Astrocyte (in vitro differentiated cells and primary cell): Measurements from ENCODE around the gene RNF5. TPM values are rescaled to one million over a fixed set of nuclear protein-coding genes. Genes with fewer than 3 reads are reported as not detected.

Source experiments
- DNase-seq: peaks from one replicate; pipeline ENCODE4 v3.0.0-alpha.2; 2010; ENCODE audit warnings: low read depth
- FAIRE-seq: peaks from 2 replicates; lab custom pipeline; 2011; peaks lifted over from hg19 to GRCh38; lab: Jason Lieb, UNC
- H2AFZ ChIP-seq: 2 replicates; pipeline ENCODE4 v1.6.0; 2012; ENCODE audit warnings: low read depth, low read length, inconsistent platforms
- H3K27ac ChIP-seq: 2 replicates; pipeline ENCODE4 v1.5.1; 2011; ENCODE audit warnings: low read depth, low read length, inconsistent platforms
- H3K27me3 ChIP-seq: 2 replicates; pipeline ENCODE4 v1.6.0; 2011; ENCODE audit warnings: low read length, inconsistent platforms; ENCODE audit not compliant: insufficient read depth
- H3K36me3 ChIP-seq: 2 replicates; pipeline ENCODE4 v1.5.1; 2011; ENCODE audit warnings: low read length, inconsistent platforms; ENCODE audit not compliant: insufficient read depth
- H3K4me1 ChIP-seq: 2 replicates; pipeline ENCODE4 v1.5.1; 2011; ENCODE audit warnings: low read length, inconsistent platforms; ENCODE audit not compliant: insufficient read depth
- H3K4me2 ChIP-seq: 2 replicates; pipeline ENCODE4 v1.6.0; 2012; ENCODE audit warnings: low read length, inconsistent platforms
- H3K4me3 ChIP-seq: 2 replicates; pipeline ENCODE4 v1.5.1; 2011; ENCODE audit warnings: low read depth, mild to moderate bottlenecking, low read length, inconsistent platforms; ENCODE audit not compliant: insufficient read depth
- H3K79me2 ChIP-seq: 2 replicates; pipeline ENCODE4 v1.6.0; 2012; ENCODE audit warnings: mild to moderate bottlenecking, low read length, inconsistent platforms; ENCODE audit not compliant: insufficient read depth
- H3K9ac ChIP-seq: 2 replicates; pipeline ENCODE4 v1.6.0; 2012; ENCODE audit warnings: mild to moderate bottlenecking, low read length, inconsistent platforms
- H3K9me3 ChIP-seq: 2 replicates; pipeline ENCODE4 v1.5.1; 2012; ENCODE audit warnings: low read depth, mild to moderate bottlenecking, low read length, inconsistent platforms; ENCODE audit not compliant: insufficient read depth
- H4K20me1 ChIP-seq: 2 replicates; pipeline ENCODE4 v1.6.0; 2012; ENCODE audit warnings: low read length, inconsistent platforms; ENCODE audit not compliant: insufficient read depth
- H3K27ac Mint-ChIP-seq: one replicate; pipeline ENCODE4 v1.8.0; 2021; ENCODE audit warnings: mild to moderate bottlenecking, mixed read lengths; ENCODE audit not compliant: unreplicated experiment
- H3K27me3 Mint-ChIP-seq: one replicate; pipeline ENCODE4 v1.8.0; 2021; ENCODE audit warnings: low read depth, mixed read lengths; ENCODE audit not compliant: unreplicated experiment
- H3K36me3 Mint-ChIP-seq: one replicate; pipeline ENCODE4 v1.8.0; 2021; ENCODE audit warnings: low read depth, mixed read lengths; ENCODE audit not compliant: unreplicated experiment
- H3K4me1 Mint-ChIP-seq: one replicate; pipeline ENCODE4 v1.8.0; 2021; ENCODE audit warnings: low read depth, mixed read lengths; ENCODE audit not compliant: unreplicated experiment
- H3K4me3 Mint-ChIP-seq: one replicate; pipeline ENCODE4 v1.8.0; 2021; ENCODE audit warnings: mild to moderate bottlenecking, moderate library complexity, mixed read lengths; ENCODE audit not compliant: unreplicated experiment
- H3K9me3 Mint-ChIP-seq: one replicate; pipeline ENCODE4 v1.8.0; 2021; ENCODE audit warnings: mild to moderate bottlenecking, mixed read lengths; ENCODE audit not compliant: unreplicated experiment
- EZH2 ChIP-seq: IDR thresholded peaks from 2 replicates; pipeline ENCODE4 v1.6.1; 2012; ENCODE audit warnings: mild to moderate bottlenecking, low read length, inconsistent platforms; ENCODE audit not compliant: insufficient read depth
- total RNA-seq: library from RNA; stranded (reverse); gene quantifications from 2 replicates; pipeline ENCODE4 v1.2.1, GENCODE V29; 2021
- TF ChIP-seq, protein P1 (sequence below): IDR thresholded peaks from 2 replicates; pipeline ENCODE4 v1.5.1; 2011; ENCODE audit warnings: low read depth, mild to moderate bottlenecking, inconsistent platforms, low read length, moderate library complexity; ENCODE audit not compliant: insufficient read depth

The RNF5 gene
- total RNA-seq, 1 donor from 2014 or later, result 59.0 TPM

DNA sequence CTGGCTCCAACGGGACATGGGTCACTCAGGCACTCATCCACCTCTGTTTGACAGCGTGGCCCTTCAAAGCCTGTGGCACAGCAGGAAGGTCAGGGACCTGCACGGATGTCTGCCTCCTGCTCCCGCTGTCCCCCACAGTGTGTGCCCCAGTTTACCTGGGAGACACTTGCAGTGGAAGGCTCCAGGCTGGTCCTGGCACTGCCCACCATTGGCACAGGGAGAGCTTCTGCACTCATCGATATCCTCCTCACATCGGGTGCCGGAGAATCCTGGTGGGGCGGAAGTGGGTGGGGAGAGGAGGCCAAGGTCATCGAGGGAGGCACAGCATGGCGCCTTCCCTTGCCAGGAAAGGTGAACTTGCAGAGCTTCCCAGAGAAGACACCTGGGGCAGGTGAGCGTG lies 38.8 kb downstream of the RNF5 start:
- Histone ChIP-seq H3K4me1 (no peaks in the 10 kb centered on the region), H2AFZ (no peak overlapping the region), H3K4me3 (no peak overlapping the region), H3K9me3 (no peaks in the 10 kb centered on the region), H3K79me2 (no peaks in the 10 kb centered on the region), H3K9ac (no peak overlapping the region), H3K27me3 (peaks cover 3% of the 10 kb centered on the region), H3K36me3 (no peaks in the 10 kb centered on the region), H3K4me2 (no peak overlapping the region), H4K20me1 (no peaks in the 10 kb centered on the region), H3K27ac (no peak overlapping the region)
- Mint-ChIP-seq H3K36me3 (peaks cover 1% of the 10 kb centered on the region), H3K27ac (no peak overlapping the region), H3K4me3 (no peak overlapping the region), H3K9me3 (no peaks in the 10 kb centered on the region), H3K4me1 (no peaks in the 10 kb centered on the region), H3K27me3 (peaks cover 45% of the 10 kb centered on the region)
- no peak for TF ChIP-seq EZH2
- TF ChIP-seq, protein P1, sequence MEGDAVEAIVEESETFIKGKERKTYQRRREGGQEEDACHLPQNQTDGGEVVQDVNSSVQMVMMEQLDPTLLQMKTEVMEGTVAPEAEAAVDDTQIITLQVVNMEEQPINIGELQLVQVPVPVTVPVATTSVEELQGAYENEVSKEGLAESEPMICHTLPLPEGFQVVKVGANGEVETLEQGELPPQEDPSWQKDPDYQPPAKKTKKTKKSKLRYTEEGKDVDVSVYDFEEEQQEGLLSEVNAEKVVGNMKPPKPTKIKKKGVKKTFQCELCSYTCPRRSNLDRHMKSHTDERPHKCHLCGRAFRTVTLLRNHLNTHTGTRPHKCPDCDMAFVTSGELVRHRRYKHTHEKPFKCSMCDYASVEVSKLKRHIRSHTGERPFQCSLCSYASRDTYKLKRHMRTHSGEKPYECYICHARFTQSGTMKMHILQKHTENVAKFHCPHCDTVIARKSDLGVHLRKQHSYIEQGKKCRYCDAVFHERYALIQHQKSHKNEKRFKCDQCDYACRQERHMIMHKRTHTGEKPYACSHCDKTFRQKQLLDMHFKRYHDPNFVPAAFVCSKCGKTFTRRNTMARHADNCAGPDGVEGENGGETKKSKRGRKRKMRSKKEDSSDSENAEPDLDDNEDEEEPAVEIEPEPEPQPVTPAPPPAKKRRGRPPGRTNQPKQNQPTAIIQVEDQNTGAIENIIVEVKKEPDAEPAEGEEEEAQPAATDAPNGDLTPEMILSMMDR, result no peak
- no peak for DNase-seq
- FAIRE-seq, result no peak

DNA sequence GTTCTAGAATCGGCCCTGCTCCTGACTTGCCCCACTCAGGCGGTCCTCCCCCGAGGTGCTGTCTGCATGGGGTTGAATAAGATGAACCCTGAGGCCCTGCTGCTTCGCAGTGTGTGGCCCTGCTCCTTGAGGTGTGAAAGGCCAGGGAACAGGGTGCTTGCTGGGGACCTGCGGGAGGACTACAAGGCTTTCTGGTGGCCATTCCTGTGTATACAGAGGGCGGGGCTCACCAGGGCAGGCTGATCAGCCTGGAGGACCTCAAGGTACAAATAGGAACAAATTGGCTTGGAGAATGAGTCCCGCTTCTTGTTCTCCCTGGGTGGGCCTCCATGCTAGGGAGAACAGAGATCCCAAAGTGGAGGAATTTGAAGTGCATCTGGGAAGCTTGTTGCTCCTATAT lies 40.0 kb downstream of the RNF5 start:
- Mint-ChIP-seq H3K9me3 (no peaks in the 10 kb centered on the region), H3K36me3 (peaks cover 1% of the 10 kb centered on the region), H3K4me1 (no peaks in the 10 kb centered on the region), H3K27me3 (peaks cover 40% of the 10 kb centered on the region), H3K4me3 (no peak overlapping the region), H3K27ac (no peak overlapping the region)
- no peaks in the 10 kb centered on the region for H3K79me2 ChIP-seq
- H3K9ac ChIP-seq, result no peak overlapping the region
- no peaks in the 10 kb centered on the region for H4K20me1 ChIP-seq
- no peak overlapping the region for H3K27ac ChIP-seq
- no peaks in the 10 kb centered on the region for H3K4me1 ChIP-seq
- no peak for FAIRE-seq
- no peak for DNase-seq
- no peak overlapping the region for H3K4me2 ChIP-seq
- no peak overlapping the region for H3K4me3 ChIP-seq
- no peak for TF ChIP-seq EZH2
- TF ChIP-seq, protein P1, result no peak
- peaks cover 3% of the 10 kb centered on the region for H3K27me3 ChIP-seq
- H3K9me3 ChIP-seq, result no peaks in the 10 kb centered on the region
- no peaks in the 10 kb centered on the region for H3K36me3 ChIP-seq
- H2AFZ ChIP-seq, result no peak overlapping the region

DNA sequence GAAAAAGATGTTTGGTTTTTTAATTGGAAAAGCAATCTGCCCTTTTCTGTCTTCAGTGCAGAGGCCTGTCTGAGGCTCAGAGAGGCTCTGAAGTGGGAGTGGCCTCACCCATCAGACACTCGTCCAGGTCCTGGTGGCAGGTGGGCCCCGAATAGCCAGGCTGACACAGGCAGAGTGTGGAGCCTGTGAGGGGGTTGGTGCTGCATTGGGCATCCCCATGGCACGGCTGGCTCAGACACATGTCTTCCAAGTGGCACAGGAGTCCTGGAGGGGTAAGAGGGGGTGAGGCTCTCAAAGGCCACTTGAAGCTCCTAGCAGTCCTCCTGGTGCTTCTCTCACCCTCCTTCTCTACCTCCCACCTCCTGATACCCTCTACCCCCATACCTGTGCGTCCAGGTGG lies 41.8 kb downstream of the RNF5 start:
- Histone ChIP-seq H3K79me2 (no peaks in the 10 kb centered on the region), H3K4me1 (no peaks in the 10 kb centered on the region), H3K27me3 (peaks cover 3% of the 10 kb centered on the region), H4K20me1 (no peaks in the 10 kb centered on the region), H2AFZ (no peak overlapping the region), H3K27ac (no peak overlapping the region), H3K9me3 (no peaks in the 10 kb centered on the region), H3K4me2 (no peak overlapping the region), H3K9ac (no peak overlapping the region), H3K4me3 (no peak overlapping the region), H3K36me3 (no peaks in the 10 kb centered on the region)
- TF ChIP-seq EZH2, result no peak
- TF ChIP-seq, protein P1, result no peak
- no peak for DNase-seq
- Mint-ChIP-seq H3K27me3 (peaks cover 35% of the 10 kb centered on the region), H3K4me3 (no peak overlapping the region), H3K4me1 (peaks cover 1% of the 10 kb centered on the region), H3K36me3 (peaks cover 1% of the 10 kb centered on the region), H3K27ac (no peak overlapping the region), H3K9me3 (no peaks in the 10 kb centered on the region)
- no peak for FAIRE-seq
